ENCODE data around the gene MEOX1.
"Not testable (repeated sequence)": the region's sequence is repeated elsewhere in the genome, so short reads cannot be mapped to it uniquely, and the experiment has no call there.

The MEOX1 gene

DNA sequence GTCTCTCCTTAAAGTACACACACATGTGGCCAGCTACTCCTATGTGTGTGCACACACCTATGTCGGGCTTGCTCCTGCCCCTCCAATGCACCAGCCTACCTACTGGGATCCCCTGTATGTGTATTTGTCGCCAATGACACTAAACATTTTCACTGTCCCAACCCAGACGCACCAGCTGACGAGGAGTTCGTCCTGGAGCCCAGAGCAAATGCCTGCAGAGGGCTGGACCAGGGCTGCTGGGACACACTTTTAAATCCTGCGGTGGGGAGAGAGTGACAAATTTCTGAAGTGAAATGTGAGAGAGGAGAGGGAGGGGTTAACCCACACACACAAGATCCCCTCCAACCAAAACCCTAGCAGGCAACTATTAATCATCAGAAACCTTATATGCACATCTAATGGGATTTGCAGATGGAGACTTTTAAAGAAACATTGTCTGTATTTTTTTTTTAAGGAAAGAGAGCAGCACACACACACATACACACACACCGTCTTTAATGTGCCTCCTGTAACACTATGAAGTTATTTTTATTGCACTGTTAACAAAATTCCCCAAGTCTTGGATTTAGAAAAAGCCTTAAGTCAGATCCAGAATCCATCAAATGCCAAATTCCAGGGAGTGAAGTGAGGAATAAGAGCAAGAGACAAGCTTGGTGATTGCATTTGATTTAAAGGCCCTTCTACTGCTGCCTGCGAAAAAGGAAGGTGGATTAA lies at the start of gene MEOX1:
Gene MEOX1, minus strand, starts transcription at position 224 of the 714 bp plus-strand sequence. CDS start 388 bp downstream, outside the sequence.
- DNase-seq = no peak

DNA sequence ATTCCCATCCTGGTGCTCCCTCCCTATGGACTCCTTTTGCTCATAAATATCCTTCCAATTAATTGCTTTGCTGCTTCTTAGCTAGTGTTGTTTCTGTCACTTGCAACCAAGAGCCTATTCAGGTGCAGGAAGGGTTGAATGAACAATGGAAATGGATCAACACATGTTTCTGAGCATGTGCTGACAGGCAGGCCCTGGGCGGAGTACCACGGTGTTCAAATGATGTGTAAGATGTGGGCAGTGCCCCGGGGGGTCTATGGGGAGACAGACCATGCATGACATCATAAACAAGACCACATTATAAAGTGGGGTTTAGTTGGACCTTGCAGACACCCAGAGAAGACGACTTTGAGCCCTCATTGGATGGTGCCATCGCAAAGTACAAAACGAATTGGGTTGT lies 48.4 kb upstream of the MEOX1 start:
- DNase-seq = no peak

DNA sequence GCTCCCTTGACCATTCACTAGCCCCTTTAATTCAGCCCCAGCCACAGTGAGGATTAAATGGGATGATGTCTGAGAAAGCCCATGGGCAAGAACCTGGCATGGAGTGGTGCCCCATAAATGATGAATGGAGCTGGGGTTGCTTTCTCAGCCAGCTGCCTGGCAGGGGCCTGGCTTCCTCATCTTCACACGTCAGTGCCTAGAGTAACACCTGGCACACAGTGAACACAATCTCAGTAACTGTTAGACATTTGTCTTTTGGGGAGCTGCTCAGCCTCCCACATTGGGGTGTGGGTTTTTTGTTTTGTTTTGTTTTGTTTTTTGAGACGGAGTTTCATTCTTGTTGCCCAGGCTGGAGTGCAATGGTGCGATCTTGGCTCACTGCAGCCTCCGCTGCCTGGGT lies 47.5 kb upstream of the MEOX1 start:
- DNase-seq = no peak

DNA sequence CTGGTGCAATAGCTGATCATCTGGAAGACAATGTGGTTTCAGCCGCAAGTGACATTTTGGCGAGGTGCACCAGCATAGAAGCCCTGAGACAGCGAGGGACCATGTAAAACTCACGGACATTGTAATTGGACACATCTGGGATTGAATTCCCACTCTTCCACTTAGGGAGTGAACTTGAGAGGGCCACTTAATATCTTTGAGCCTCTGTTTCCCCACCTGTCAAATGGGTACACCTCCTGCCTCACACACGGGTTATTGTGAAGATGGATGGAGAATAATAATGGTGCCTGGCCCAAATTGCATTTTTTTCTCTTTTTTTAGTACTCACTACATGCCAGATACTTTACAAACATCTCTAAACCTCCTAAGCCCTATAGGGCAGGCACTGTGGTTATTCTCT lies 45.5 kb upstream of the MEOX1 start:
- no peak for DNase-seq

DNA sequence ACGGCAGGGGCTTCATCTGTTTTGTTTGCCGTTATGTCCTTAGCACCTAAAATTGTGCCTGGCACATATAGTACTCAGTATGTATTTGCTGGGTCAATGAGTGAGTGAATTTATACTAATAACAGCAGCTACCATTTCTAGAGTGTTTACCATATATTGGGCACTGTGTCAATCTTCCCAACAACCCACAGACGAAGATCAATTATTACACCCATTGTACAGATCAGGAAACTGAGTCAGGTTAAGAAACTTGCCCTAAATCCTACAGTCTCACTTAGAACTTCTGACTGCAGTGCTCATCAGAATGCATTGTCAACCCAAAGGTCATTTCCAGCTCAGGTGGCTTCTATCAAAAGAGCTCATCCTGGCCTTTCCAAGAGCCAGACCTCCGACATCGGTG lies 44.5 kb upstream of the MEOX1 start:
- no peak for DNase-seq

DNA sequence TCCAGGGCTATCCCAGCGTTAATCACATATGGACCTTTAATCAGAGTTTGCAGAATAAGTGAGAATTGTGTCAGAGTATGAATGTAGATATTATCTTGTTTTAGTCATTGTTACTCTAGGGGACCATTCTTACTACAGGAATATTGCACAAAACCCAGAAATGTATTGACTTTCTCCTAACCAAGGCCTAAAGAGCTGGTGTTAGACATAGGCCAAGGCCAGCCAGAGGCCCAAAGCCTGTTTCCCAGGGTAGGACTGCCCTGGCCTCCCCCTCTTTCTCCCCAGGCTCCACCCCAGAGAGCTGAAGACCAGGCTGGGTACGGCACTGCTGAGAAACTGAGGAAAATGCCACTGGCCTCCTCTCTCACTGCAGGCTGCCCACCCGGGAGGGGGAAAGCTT lies 41.9 kb upstream of the MEOX1 start:
- DNase-seq = no peak

DNA sequence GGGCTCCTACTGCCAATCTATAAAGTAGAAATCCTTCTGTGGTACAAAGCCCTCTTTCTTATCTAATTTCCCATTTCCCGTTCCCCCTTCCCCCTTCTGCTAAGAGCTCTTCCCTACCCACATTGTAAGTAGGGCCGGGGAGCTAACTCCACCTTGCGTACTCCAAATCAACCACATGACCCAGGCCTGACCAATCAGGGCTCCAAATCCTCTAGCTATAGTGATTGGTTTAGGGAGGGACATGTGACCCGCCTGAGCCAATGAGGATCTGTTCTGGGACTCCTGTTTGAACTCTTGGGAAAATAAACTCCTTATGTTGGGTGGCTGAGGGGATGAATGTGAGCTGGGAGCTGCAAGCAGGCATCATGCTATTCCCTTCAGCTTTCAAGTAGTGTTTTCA lies 40.9 kb upstream of the MEOX1 start:
- DNase-seq = peak; percentile 13

DNA sequence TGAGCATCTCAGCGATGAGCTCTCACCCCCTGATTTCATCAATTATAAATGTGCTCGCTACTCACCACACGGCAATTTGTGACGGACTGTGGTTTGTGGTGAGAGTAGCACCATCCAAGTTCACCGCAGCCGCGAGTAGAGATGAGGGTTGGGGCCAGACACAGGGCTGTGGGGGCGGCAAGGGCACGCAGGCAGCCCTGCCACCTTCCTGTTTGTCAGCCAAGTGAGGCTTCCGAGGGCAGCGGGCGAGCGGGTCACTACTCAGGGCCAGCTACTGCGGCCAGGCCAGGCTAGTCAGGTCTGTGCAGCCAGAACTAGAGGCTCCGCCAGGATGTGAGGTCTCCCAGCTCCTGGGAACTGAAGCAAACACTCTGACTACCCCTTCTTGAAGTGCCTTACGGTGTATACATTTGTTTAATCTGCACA lies 39.6 kb upstream of the MEOX1 start:
- DNase-seq = no peak

DNA sequence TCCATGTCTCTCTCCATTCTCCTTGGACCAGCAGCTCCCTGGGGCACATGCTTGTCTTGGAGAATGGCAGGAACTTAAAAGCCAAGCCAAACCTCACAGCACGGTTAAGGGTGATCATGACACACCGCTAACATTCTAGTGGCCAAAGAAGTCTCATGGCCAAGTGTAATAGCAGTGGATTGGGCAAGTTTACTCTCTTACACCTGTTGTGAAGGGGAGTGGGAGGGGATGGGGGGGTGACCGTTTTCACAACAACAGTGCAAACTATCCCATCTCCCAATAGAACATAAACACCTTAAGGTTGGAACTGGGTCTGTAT lies 37.7 kb upstream of the MEOX1 start:
- DNase-seq = no peak

DNA sequence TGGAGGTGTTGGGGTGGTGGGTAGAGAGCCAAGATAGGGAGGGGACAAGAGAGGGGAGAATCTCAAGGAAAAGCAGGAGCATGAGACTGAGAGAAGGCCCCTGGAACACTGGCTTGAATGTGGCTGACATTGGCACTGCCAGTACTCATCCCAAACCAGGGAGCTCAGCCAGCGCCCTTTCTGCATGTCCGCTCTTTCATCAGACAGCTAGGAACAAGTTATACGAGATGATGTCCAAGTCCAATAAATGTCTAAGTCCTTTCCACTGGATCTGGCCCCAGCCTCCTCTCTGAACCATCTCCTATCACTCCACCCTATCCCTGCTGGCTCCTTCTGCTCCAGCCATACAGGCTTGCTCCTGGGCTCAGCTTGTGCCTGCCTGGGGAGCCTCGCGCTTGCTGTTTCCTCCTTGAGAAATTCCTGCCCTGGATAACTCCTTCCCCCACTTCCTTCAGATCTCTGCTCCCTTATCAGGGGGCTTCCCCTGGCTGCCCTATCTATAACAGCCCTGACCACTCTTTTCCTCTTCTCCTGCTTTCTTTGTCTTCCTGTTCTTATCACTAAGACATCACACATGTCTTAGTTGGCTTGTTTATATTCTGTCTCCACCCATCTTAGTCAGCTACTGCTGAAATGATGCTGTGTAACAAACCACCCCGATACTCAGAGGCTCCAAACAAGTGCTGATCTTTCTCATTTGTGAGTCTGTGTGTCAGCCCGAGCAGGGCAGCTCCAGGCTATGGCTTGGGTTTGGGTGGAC lies 37.1 kb upstream of the MEOX1 start:
- no peak for DNase-seq

DNA sequence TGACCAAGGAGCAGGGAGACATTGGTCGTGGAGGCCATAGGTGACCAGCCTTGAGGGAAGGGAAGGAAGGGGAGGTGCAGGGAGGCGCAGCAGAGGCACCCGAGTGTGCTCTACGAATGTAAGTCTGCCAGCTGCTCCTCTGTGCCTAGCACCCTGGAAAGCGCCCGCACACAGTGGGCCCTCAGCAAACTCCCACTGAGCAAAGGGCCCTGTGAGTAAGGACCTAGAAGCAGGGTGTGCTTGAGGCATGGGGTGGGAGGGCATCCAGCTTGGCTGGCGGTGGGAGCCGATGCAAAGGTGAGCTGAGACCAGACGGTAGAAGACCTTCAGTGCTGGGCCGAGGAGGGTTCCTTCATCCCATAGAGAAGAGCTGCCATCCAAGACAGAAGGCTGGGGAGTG lies 36.2 kb upstream of the MEOX1 start:
- DNase-seq = no peak

DNA sequence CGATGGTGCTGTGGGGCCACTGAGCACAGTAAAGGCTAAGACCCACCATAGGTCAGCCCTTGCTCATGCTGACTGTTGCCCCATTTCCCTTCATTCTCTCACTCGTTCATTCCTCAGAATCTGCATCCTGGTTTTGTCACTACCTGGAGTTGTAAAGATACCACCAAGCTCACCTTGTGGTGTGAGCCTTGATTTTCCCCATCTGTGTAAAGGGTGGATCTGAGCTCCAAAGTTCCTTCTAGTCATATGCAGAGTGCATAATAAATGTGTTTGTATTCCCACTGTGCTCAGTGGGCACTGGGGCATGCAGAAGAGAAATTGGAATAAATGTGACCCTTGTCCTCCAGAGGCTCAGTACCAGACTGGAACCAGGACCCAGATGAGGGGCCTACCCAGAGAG lies 35.2 kb upstream of the MEOX1 start:
- DNase-seq = no peak

DNA sequence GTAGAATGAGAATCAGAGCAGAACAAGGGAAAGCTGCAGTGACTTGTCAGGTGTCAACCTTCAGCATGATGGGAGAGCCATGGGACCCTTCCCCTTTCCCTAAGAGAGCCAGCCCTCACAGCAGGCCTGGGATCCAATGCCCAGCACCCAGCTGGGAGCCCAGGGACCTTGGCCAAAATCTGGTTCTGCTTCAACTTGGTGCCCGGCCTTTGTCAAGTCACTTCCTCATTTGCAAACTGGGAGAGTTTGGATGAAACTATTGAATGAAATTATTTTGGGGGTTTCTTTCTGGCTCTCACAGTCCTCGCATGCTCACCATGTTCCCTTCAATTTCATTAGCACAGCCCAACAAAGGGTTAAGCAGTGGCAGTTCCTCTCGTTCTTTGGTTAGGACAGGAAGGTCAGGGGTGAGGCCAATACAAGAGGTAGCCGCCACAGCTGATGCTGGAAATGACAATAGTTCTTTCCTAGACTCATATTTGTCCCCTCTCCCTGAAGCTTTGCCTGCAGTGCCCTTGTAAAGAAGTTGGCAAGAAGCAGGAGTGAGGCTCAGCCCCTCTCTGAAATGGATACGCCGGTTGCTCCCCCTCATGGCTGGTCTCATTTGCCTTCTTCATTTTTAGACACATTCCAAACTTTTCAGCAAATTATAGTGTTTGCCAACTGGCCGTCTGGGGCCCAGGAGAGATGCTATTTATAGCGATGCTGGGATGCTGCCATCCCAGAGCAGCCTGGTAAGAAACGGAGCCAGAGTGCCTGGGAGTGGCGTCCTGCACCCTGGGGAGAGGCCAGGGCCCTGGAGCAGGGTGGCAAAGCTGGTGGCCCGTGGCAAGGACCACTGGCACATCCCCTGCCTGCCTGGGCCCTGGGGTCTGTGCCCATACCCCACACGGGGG lies 34.5 kb upstream of the MEOX1 start:
- no peak for DNase-seq

DNA sequence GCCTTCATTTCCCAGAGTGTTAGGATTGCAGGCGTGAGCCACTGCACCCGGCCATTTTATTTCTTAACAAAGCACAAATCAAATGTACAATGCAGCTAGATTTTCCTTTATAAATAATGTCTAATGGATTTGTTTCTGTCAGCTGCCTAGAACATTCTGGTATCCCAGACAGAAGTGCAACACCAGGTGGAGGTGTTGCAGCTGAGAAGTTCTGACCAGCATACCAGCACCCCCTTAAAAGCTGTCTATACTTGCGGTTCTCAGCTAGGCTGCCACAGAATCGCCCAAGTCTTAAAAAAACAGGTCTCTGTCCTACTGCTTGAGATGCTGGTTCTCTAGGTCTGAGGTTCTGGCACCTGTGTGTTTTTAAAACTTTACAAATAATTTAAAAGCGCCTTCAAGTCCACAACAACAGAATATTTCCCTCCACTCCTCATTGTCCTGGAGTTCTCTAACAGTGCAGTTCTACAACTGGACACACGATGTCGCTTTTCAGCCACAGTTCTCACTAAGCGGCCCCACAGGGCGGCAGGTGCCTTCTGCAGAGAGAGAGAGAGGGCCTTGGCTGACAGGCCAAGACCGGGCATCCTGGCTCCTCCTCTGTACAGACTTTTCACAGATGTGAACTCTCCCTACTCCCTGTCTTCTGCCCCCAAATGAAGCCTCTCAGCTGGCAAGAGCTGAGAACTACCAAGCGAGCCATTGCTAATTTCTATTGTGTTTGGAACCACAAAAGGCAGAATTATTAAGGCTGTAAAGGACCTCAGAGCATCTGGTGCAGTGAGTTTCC lies 32.6 kb upstream of the MEOX1 start:
- DNase-seq = peak; percentile 39

DNA sequence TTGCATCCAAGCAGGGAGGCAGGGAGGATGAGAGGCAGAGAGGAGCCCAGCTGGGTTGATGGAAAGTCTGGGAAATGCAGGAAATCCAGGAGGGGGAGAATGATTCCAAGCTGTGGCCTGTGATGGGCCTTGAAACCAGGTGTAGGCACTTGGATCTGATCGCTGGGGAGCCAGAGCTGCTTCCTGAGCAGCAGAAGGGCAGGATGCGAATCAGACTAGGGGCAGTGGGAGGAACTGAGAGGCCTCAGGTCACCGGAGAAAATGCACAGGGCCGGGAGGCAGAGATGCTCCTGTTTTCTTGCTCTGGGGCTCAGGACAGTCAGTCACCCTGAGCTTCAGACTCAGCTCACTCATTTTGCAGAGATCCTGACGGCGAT lies 29.6 kb upstream of the MEOX1 start:
- no peak for DNase-seq

DNA sequence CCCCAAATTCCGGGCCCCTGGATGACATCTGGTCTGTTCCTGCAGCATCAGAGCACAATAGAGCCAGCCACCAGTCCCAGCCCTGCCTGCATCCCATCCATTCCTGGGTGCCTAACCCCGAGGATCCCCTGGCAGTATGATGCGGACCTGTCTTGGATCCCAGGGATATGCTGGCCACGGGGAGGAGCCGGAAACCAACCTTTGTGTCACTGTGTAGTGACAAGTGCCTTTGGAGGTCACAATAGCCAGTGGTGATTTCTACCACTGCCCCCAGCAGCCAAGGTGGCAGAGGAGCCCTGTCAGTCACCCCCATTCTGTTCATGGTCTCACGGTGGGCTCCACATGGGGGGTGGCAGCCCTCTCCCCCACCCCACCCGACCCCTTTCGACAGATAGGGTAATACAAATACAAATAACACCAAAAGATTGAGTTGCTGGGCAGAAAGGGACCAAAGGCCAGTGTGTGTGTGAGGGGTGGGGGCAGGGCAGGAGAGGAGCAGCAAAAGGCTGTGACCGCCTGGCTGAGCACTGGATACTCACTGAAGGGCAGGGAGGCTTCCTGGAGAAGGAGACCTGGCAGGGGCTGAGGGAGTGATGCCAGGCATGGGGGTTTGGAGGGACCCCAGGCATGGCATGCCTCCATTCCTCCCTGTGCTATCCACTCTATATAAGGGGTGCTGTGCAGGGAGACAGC lies 29.0 kb upstream of the MEOX1 start:
- DNase-seq = no peak

DNA sequence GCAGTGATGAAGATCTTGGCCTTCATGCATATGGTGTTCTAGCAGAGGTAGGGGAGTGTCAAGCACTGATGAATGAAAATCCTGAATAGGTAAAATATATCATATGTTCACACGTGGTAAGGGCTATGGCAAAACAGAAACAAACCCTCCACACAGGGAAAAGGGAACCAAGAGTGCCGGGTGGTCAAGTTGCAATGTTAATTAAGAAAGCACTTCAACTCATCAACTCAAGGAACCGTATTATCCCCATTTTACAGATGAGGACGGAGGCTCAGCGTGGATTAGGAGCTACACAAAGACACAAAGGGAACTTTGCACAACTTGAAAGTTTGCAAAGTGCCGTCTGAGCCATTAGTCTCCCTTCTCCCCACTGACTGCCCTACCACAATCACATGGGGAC lies 28.1 kb upstream of the MEOX1 start:
- no peak for DNase-seq

DNA sequence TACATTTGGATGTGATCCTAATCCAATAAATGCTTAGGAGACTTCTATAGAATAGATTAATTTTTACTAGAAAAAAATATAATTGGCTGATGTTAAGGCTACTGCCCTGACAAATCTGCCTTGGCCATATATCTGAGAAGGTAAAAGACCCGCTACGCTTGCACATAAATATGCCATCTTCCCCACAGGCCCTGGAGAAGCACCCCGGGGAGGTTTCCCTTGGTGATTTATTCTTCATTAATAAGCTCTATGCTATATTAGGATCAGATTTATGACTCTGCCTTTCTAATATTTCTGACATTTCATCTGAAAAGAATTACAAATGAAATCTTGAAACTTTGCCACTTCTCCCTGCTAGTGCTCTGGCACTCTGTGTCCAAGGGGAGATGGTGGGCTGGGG lies 27.4 kb upstream of the MEOX1 start:
- DNase-seq = no peak

DNA sequence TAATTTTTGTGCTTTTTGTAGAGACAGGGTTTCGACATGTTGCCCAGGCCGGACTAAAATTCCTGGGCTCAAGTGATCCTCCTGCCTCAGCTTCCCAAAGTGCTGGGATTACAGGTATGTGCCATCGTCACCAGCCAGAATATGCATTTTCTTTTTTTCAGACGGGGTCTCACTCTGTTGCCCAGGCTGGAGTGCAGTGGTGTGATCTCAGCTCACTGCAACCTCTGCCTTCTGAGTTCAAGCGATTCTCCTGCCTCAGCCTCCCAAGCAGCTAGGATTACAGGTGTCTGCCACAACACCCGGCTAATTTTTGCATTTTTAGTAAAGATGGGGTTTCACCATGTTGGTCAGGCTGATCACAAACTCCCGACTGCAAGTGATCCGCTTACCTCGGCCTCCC lies 25.2 kb upstream of the MEOX1 start:
- not testable (repeated sequence) for DNase-seq

DNA sequence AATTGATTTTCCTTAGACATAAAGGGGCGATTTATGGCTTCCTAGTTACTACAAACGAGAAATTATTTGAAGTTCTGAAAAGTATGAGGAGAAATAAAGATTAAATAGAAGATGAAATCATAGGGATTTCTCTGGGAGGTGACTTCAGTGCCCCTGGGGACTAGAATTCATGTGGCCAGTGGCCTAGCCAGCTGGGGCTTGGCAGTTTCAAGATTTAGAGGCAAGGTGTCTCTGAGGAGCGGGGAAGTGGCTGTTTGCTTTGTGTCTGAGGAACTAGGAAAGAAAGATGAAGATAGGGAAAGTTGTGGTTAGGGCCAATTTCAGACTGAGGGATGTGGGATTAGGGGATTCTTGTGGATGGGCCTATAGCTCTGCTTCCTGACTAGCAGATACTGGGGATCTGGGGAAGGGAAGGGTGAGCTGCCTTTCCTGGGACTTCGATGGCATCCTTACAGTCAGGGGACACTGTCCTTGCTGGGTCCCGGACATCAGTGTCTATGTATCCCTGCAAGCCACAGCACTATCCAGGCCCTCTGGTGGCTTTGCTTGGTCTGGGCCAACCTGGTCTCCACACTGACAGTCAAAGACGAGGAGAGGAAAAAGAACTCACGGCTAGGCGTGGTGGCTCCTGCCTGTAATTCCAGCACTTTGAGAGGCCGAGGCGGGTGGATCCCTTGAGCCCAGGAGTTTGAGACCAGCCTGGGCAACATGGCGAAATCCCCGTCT lies 22.4 kb upstream of the MEOX1 start:
- DNase-seq = no peak

DNA sequence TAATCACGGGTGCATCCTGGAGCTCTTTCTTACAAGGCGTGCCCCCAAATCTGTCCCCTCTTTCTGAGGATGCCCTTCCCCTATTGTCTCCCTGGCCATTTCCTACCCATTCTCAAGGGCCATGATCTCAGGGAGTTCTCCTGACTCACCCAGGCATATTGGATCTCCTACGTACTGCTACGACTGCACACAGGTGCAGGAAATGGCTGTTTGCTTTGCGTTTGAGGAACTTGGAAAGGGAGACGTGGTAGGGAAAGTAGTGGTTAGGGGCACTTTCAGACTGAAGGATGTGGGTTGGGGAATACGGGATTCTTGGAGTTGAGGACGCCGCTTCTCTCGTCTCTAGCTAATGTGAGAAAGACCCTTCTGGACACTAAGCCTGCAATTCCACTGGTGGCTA lies 18.7 kb upstream of the MEOX1 start:
- no peak for DNase-seq

DNA sequence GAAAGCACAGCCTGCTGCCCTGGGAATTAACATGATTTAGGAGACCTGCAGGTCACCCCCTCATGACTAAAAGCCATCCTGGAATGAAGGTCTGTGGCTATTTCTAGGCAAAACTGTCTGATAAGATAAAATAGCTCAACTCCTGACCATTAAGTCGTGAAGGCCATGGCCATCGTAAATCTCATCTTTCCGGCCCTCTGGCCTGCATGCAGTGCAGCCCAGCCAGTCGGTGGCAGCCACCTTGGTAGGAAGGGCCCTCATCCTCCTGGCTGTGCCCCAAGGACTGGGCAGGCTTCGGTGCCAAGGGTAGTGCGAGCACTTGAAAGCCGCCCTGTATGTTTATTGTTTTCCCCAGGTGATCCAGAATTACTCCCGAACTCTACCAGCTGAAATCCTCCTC lies 18.2 kb upstream of the MEOX1 start:
- no peak for DNase-seq

All from NCI-H1436 treated with DMSO at 0.1 percent for 48 hours (cell line).